Right lobe of liver (tissue), 6 donors: ENCODE results near the gene TCN2. TPM values are rescaled to one million over a fixed set of nuclear protein-coding genes. Genes with fewer than 3 reads are reported as not detected.
"Not testable (repeated sequence)": the region's sequence is repeated elsewhere in the genome, so short reads cannot be mapped to it uniquely, and the experiment has no call there.

Experiments
- ATAC-seq, 4 donors: fragments of 200-7000 bp; cut with Tn5 transposase; one replicate each; pipeline ENCODE4 v1.9.1; 2020; ENCODE audit warnings: mild to moderate bottlenecking in 4 of 4, moderate library complexity in 4 of 4
- DNase-seq, 3 donors: peaks; one replicate each; pipeline ENCODE4 v3.0.0-alpha.2; 2020
- H3K27ac ChIP-seq, 3 donors: fragments of 200-600 bp; one replicate each; pipeline ENCODE4 v1.8.0; 2022
- H3K27me3 ChIP-seq, 2 donors: fragments of 200-600 bp; one replicate each; pipeline ENCODE4 v1.8.0; 2022
- H3K36me3 ChIP-seq, 4 donors: fragments of 200-600 bp; sonication (generic) in 1 of 4; one replicate each; pipeline versions ENCODE4 v1.5.1 to v1.8.0; 2017 to 2022; ENCODE audit warnings: control low read depth in 1 of 4
- H3K4me1 ChIP-seq, 4 donors: fragments of 200-600 bp; sonication (generic) in 1 of 4; one replicate each; pipeline versions ENCODE4 v1.5.1 to v1.8.0; 2017 to 2022; ENCODE audit warnings: control low read depth in 1 of 4
- H3K4me3 ChIP-seq, 3 donors: fragments of 200-600 bp; one replicate each; pipeline ENCODE4 v1.8.0; 2022
- H3K9me3 ChIP-seq, 4 donors: fragments of 200-600 bp; sonication (generic) in 1 of 4; one replicate each; pipeline versions ENCODE4 v1.5.1 to v1.8.0; 2017 to 2022; ENCODE audit warnings: control low read depth in 1 of 4
- CTCF ChIP-seq, 4 donors: fragments of 200-600 bp in 3 of 4; fragments of 450-650 bp in 1 of 4; IDR thresholded peaks; one replicate each; pipeline versions ENCODE4 v1.5.1 to v1.8.0; 2016 to 2022; ENCODE audit warnings: antibody characterized with exemption in 4 of 4, mild to moderate bottlenecking in 2 of 4
- POLR2A ChIP-seq: fragments of 450-650 bp; IDR thresholded peaks from one replicate; pipeline ENCODE4 v1.6.1; 2017; ENCODE audit warnings: antibody characterized with exemption, mild to moderate bottlenecking
- WGBS: methylation state at CpG from one replicate; pipeline ENCODE4 v1.1.6; 2018; ENCODE audit warnings: low coverage, low lambda C conversion rate; ENCODE audit not compliant: insufficient coverage; ENCODE audit errors: missing lambda C conversion rate; 5-methylcytosine and 5-hydroxymethylcytosine counted together
- intact Hi-C, 2 donors: fragments of 100-400 bp; cut with DNase I; formaldehyde crosslinking; loops; one replicate each; pipeline versions ENCODE4 v1.11.2 to v1.14.1; 2022
- total RNA-seq, 6 experiments: library from RNA; depleted of rRNA in 2 of 6; stranded (reverse); fragments of >200 nt in 2 of 6; fragmentation: NEBNext Ultra II Directional in 3 of 6; extraction: Animal tissue kit (Norgen Biotek cat#: 25700) in 3 of 6; gene quantifications; one replicate each; pipeline versions ENCODE4 v1.1.0 to v1.2.4, GENCODE V29; 2016 to 2023
- donor health status: DM: no; HTN: yes; CAD: no.
- donor health status: DM: no; HTN: no; CAD: no.
- donor health status: DM: no; HTN: no; CAD: no.
- donor health status: DM: no; HTN: yes; CAD: no.
- donor health status: DM: no; HTN: yes; CAD: no.

The TCN2 gene
- total RNA-seq, 6 experiments from 2014 or later = 8.9 to 14.6 (median 12.8) TPM

GRCh38 chr22:30626413-30626812, 19.4 kb downstream of the TCN2 start:
- H3K27me3 ChIP-seq = no peaks in the 10 kb centered on the region
- no peaks in the 10 kb centered on the region for H3K36me3 ChIP-seq
- DNase-seq = no peak
- intact Hi-C loops = loop anchor here in 1 of 2 donors (10.0 kb wide), 1 partner anchor 298 kb away; no protein-coding TSS in a partner anchor
- ATAC-seq = no peak
- H3K4me3 ChIP-seq = no peak overlapping the region
- no peaks in the 10 kb centered on the region for H3K4me1 ChIP-seq
- TF ChIP-seq POLR2A (no peak), CTCF (IDR thresholded peaks at IDR 0.05) (no peak)
- no peaks in the 10 kb centered on the region for H3K9me3 ChIP-seq
- H3K27ac ChIP-seq = no peak overlapping the region
- 71% methylated on average over 1 of the region's 5 CpGs for WGBS

GRCh38 chr22:30627471-30627870, 20.5 kb downstream of the TCN2 start:
- no peaks in the 10 kb centered on the region for H3K4me1 ChIP-seq
- WGBS = 94% methylated on average over 3 of the region's 5 CpGs
- no peaks in the 10 kb centered on the region for H3K9me3 ChIP-seq
- no peak overlapping the region for H3K4me3 ChIP-seq
- TF ChIP-seq CTCF (IDR thresholded peaks at IDR 0.05) = no peak
- no peak for TF ChIP-seq POLR2A
- DNase-seq (no peak), ATAC-seq (no peak)
- H3K27me3 ChIP-seq = no peaks in the 10 kb centered on the region
- H3K36me3 ChIP-seq = no peaks in the 10 kb centered on the region
- H3K27ac ChIP-seq = no peak overlapping the region
- intact Hi-C loops = loop anchor here in 1 of 2 donors (10.0 kb wide), 1 partner anchor 297 kb away; no protein-coding TSS in a partner anchor

DNA sequence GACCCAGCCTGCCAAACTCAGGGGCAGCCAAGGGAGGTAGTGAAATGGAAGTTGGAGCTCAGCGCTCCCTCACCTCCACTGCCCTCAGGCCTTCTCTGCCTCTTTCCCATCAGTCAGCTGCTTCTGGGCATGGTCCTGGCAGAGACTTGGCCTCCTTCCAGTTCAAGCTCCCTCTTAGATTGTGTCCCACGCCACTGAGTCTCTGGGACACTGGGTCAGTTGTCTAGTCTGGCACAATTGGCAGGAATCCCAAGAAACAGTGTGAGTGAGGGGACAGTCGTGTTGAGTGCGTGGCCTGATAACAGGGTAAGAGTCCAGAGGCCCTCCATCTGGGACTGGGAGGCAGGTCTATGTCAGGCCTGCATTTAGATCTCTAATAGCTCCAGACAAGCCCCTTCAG, 21.5 kb downstream of the TCN2 start:
- H3K4me1 ChIP-seq = no peaks in the 10 kb centered on the region
- H3K36me3 ChIP-seq = no peaks in the 10 kb centered on the region
- no peaks in the 10 kb centered on the region for H3K9me3 ChIP-seq
- no peak for TF ChIP-seq POLR2A
- TF ChIP-seq CTCF (IDR thresholded peaks at IDR 0.05) = no peak
- no peak overlapping the region for H3K27ac ChIP-seq
- no peaks in the 10 kb centered on the region for H3K27me3 ChIP-seq
- DNase-seq (no peak), ATAC-seq (no peak)
- WGBS = 67% methylated on average over 1 of the region's 4 CpGs
- no peak overlapping the region for H3K4me3 ChIP-seq
- intact Hi-C loops = loop anchor here in 1 of 2 donors (10.0 kb wide), 1 partner anchor 296 kb away; no protein-coding TSS in a partner anchor

GRCh38 chr22:30631469-30631868, 24.5 kb downstream of the TCN2 start:
- WGBS = 87% methylated on average over 7 of the region's 31 CpGs
- not testable (repeated sequence) for DNase-seq, H3K4me3 ChIP-seq, ATAC-seq, H3K27ac ChIP-seq, H3K9me3 ChIP-seq, H3K27me3 ChIP-seq, H3K36me3 ChIP-seq
- intact Hi-C loops = loop anchor here in 1 of 2 donors (10.0 kb wide), 1 partner anchor 123 kb away; no protein-coding TSS in a partner anchor
- H3K4me1 ChIP-seq = peaks cover 0 to 14% (median 6%) of the 10 kb centered on the region in 4 donors

- Histone ChIP-seq H3K27me3 (no peaks in the 10 kb centered on the region), H3K4me1 (peaks cover 0 to 17% (median 8%) of the 10 kb centered on the region in 4 donors), H3K27ac (peak overlapping the region; percentile 44 to 68 (median 63)), H3K9me3 (no peaks in the 10 kb centered on the region), H3K36me3 (no peaks in the 10 kb centered on the region), H3K4me3 (peak overlapping the region in 1 of 3 donors; percentile 59)
- ATAC-seq (peak; percentile 72 to 79 (median 76)), DNase-seq (peak; percentile 83 to 85 (median 85))
- TF ChIP-seq CTCF (IDR thresholded peaks at IDR 0.05) (peak; percentile 91 to 97 (median 94)), POLR2A (no peak)
- intact Hi-C loops = loop anchor here in 1 of 2 donors (10.0 kb wide), 1 partner anchor 120 kb away; no protein-coding TSS in a partner anchor
- WGBS = 12% methylated on average over 6 of the region's 29 CpGs
Observed at GRCh38 chr22:30634471-30635233, 27.7 kb downstream of the TCN2 start.
